Endodermal cell (in vitro differentiated cells): ENCODE measurements around the gene GID4. TPM values are rescaled to one million over a fixed set of nuclear protein-coding genes. Genes with fewer than 3 reads are reported as not detected.
A peak's percentile ranks its signal among the peaks of the same experiment; 100 is the strongest.

Experiments used
- DNase-seq: peaks from one replicate; pipeline ENCODE4 v3.0.0-alpha.2; 2017
- H3K27ac ChIP-seq: 2 replicates; pipeline ENCODE4 v1.5.1; 2013; ENCODE audit warnings: mild to moderate bottlenecking, low read depth, low read length, moderate library complexity
- H3K27me3 ChIP-seq: 2 replicates; pipeline ENCODE4 v1.6.1; 2013; ENCODE audit warnings: mild to moderate bottlenecking, low read length, moderate library complexity; ENCODE audit not compliant: insufficient read depth, control insufficient read depth, poor library complexity, severe bottlenecking
- H3K36me3 ChIP-seq: 2 replicates; pipeline ENCODE4 v1.7.0; 2013; ENCODE audit warnings: mild to moderate bottlenecking, low read length, moderate library complexity; ENCODE audit not compliant: control insufficient read depth, insufficient read depth
- H3K4me1 ChIP-seq: one replicate; pipeline ENCODE4 v1.7.0; 2013; ENCODE audit warnings: low read length; ENCODE audit not compliant: control insufficient read depth, insufficient read depth
- H3K4me3 ChIP-seq: 2 replicates; pipeline ENCODE4 v1.5.1; 2013; ENCODE audit warnings: mild to moderate bottlenecking, low read length, moderate library complexity
- H3K9ac ChIP-seq: 2 replicates; pipeline ENCODE4 v1.6.1; 2013; ENCODE audit warnings: mild to moderate bottlenecking, low read length, moderate library complexity; ENCODE audit not compliant: poor library complexity, severe bottlenecking; ENCODE audit errors: extremely low read depth
- H3K9me3 ChIP-seq: 2 replicates; pipeline ENCODE4 v1.6.1; 2013; ENCODE audit warnings: mild to moderate bottlenecking, low read length, moderate library complexity; ENCODE audit not compliant: control insufficient read depth
- H3K27ac Mint-ChIP-seq: 2 replicates; pipeline ENCODE4 v1.8.0; 2020; ENCODE audit warnings: mixed read lengths
- H3K27me3 Mint-ChIP-seq: 2 replicates; pipeline ENCODE4 v1.8.0; 2021; ENCODE audit warnings: mild to moderate bottlenecking, mixed read lengths; ENCODE audit not compliant: insufficient read depth
- H3K36me3 Mint-ChIP-seq: 2 replicates; pipeline ENCODE4 v1.8.0; 2020; ENCODE audit warnings: low read depth, mixed read lengths
- H3K4me1 Mint-ChIP-seq: 2 replicates; pipeline ENCODE4 v1.8.0; 2020; ENCODE audit warnings: mixed read lengths
- H3K4me3 Mint-ChIP-seq: 2 replicates; pipeline ENCODE4 v1.8.0; 2020; ENCODE audit warnings: mild to moderate bottlenecking, moderate library complexity, mixed read lengths
- H3K9me3 Mint-ChIP-seq: 2 replicates; pipeline ENCODE4 v1.8.0; 2020; ENCODE audit warnings: mild to moderate bottlenecking, mixed read lengths
- CTCF ChIP-seq: fragments of 200-600 bp; sonication (generic); conservative IDR thresholded peaks from 2 replicates; pipeline ENCODE4 v1.5.0; 2021; ENCODE audit warnings: antibody characterized with exemption, mild to moderate bottlenecking
- WGBS, 2 experiments: methylation state at CpG; one replicate each; pipeline versions ENCODE4 v1.1.5 to v1.1.7; 2013; ENCODE audit warnings: missing lambda C conversion rate in 2 of 2, mixed read lengths in 1 of 2; ENCODE audit not compliant: insufficient coverage in 1 of 2, insufficient read length in 1 of 2; 5-methylcytosine and 5-hydroxymethylcytosine counted together
- long read RNA-seq, 4 experiments: library from polyadenylated mRNA in 2 of 4; library from RNA in 1 of 4; library from capped mRNA in 1 of 4; stranded (forward) in 3 of 4; unstranded in 1 of 4; transcript quantifications; one replicate each; pipeline ENCODE4 v2.0.0, GENCODE V29; 2020 to 2021; ENCODE audit warnings: inconsistent platforms in 1 of 4
- polyA plus RNA-seq, 2 experiments: library from polyadenylated mRNA; stranded (reverse); fragments of 50-300 nt; gene quantifications; one replicate each; pipeline ENCODE4 v1.2.3, GENCODE V29; 2013
- total RNA-seq, 2 donors: library from RNA; stranded (reverse); fragmentation: NEBNext Ultra II Directional in 1 of 2; extraction: Animal tissue kit (Norgen Biotek cat#: 25700) in 1 of 2; gene quantifications; 2 replicates in 1 of 2; 3 replicates in 1 of 2; pipeline ENCODE4 v1.2.1, GENCODE V29; 2021

Gene GID4
- total RNA-seq: 10 to 100 TPM; 20.5 to 20.8 TPM
- polyA plus RNA-seq (2013, experiment 1 of 2): 17.2 TPM
- polyA plus RNA-seq (2013, experiment 2 of 2): 17.1 TPM
- long read RNA-seq, experiment 1, full-length matches to known transcripts: 5 of 9 reads
- long read RNA-seq, experiment 1, partial matches to known transcripts: 0 of 9 reads
- long read RNA-seq, experiment 1, other reads (novel, unspliced or antisense): 4 of 9 reads
- long read RNA-seq, experiment 2, full-length matches to known transcripts: 51 of 68 reads
- long read RNA-seq, experiment 2, partial matches to known transcripts: 0 of 68 reads
- long read RNA-seq, experiment 2, other reads (novel, unspliced or antisense): 17 of 68 reads
- long read RNA-seq, experiment 3, full-length matches to known transcripts: 13 of 22 reads
- long read RNA-seq, experiment 3, partial matches to known transcripts: 9 of 22 reads
- long read RNA-seq, experiment 3, other reads (novel, unspliced or antisense): 0 of 22 reads
- long read RNA-seq, experiment 4, full-length matches to known transcripts: 1 of 18 reads
- long read RNA-seq, experiment 4, partial matches to known transcripts: 1 of 18 reads
- long read RNA-seq, experiment 4, other reads (novel, unspliced or antisense): 16 of 18 reads

GRCh38 chr17:18038861-18039534, at the start of gene GID4, which contains the start of gene ATPAF2:
GID4 (plus strand) TSS chr17:18039408; CDS start chr17:18039465, 57 bp downstream.
ATPAF2 (minus strand) TSS chr17:18039168; CDS start chr17:18039013, 155 bp downstream.
- H3K4me1 Mint-ChIP-seq: peaks cover 52% of the 10 kb centered on the region
- peak within 1 kb of the TSS; percentile 93 for H3K27ac Mint-ChIP-seq
- Histone ChIP-seq H3K9me3 (no peaks in the 10 kb centered on the region), H3K36me3 (peaks cover 35% of the 10 kb centered on the region), H3K27me3 (no peaks in the 10 kb centered on the region), H3K4me1 (peaks cover 7% of the 10 kb centered on the region), H3K4me3 (peak within 1 kb of the TSS; percentile 97), H3K27ac (no peak within 1 kb of the TSS), H3K9ac (peak within 1 kb of the TSS; percentile 90)
- no peaks in the 10 kb centered on the region for H3K27me3 Mint-ChIP-seq
- TF ChIP-seq CTCF: peak; percentile 41
- WGBS, 2 experiments: 0 to 2% methylated on average over 22 to 65 of the region's 67 CpGs
- H3K36me3 Mint-ChIP-seq: peaks cover 2% of the 10 kb centered on the region
- H3K9me3 Mint-ChIP-seq: no peaks in the 10 kb centered on the region
- peak; percentile 100 for DNase-seq
- H3K4me3 Mint-ChIP-seq: peak within 1 kb of the TSS; percentile 92

DNA sequence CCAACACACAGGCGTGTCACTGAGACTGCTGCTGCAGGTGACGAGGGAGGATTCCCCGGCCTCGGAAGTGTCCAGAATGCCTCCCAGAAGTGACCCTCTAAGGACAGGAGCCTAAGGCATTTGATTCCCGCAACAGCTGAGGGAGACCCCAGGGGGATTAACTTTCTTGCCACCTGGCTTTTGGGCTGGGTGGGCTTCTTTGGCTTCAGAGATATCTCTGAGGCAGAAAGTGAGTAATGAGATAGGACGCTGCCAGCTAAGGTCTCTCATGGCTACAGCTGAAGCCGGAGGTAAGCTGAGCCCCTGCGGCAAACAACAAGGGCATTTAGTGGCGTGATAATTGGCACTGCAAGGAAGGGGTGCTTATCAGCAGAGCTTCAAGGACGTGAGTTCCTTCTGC, 49.6 kb upstream of the GID4 start:
- Mint-ChIP-seq H3K4me1 (peaks cover 9% of the 10 kb centered on the region), H3K9me3 (no peaks in the 10 kb centered on the region), H3K4me3 (no peak overlapping the region), H3K27ac (no peak overlapping the region), H3K27me3 (peaks cover 2% of the 10 kb centered on the region), H3K36me3 (no peaks in the 10 kb centered on the region)
- H3K27me3 ChIP-seq: no peaks in the 10 kb centered on the region
- H3K27ac ChIP-seq: no peak overlapping the region
- peak; percentile 44 for DNase-seq
- H3K9me3 ChIP-seq: no peaks in the 10 kb centered on the region
- H3K36me3 ChIP-seq: no peaks in the 10 kb centered on the region
- 92 to 93% methylated on average over 10 of the region's 10 CpGs for WGBS, 2 experiments
- H3K4me3 ChIP-seq: no peak overlapping the region
- no peak overlapping the region for H3K9ac ChIP-seq
- no peaks in the 10 kb centered on the region for H3K4me1 ChIP-seq
- TF ChIP-seq CTCF: no peak

DNA sequence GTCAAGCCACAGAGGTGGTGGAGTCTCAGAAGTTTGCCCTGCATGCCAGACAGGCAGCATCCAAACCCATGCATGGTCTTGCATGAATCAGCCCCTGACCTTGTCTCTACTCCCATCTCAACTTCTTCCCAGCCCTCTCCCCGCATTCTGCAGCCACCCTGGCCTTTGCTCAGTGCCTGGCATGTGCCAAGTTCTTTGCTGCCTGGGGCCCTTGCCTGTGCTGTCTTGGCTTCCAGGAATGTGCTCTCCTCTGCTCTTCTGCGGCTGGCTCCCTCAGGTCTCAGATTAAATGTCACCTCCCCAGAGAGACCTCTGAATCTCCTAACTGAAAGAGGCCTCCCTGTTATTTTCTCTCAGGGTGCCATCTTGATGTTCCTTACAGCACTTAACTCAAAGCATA, 48.9 kb upstream of the GID4 start:
- no peaks in the 10 kb centered on the region for H3K9me3 Mint-ChIP-seq
- no peaks in the 10 kb centered on the region for H3K36me3 Mint-ChIP-seq
- Histone ChIP-seq H3K4me1 (no peaks in the 10 kb centered on the region), H3K9ac (no peak overlapping the region), H3K9me3 (no peaks in the 10 kb centered on the region), H3K27me3 (no peaks in the 10 kb centered on the region), H3K36me3 (no peaks in the 10 kb centered on the region), H3K4me3 (no peak overlapping the region), H3K27ac (no peak overlapping the region)
- no peak for TF ChIP-seq CTCF
- H3K4me3 Mint-ChIP-seq: no peak overlapping the region
- DNase-seq: peak; percentile 52
- peaks cover 2% of the 10 kb centered on the region for H3K27me3 Mint-ChIP-seq
- no peak overlapping the region for H3K27ac Mint-ChIP-seq
- peaks cover 9% of the 10 kb centered on the region for H3K4me1 Mint-ChIP-seq
- 91 to 96% methylated on average over 2 of the region's 2 CpGs for WGBS, 2 experiments
